Transverse colon (tissue), 4 donors: Measurements from ENCODE around the gene PTPRN2.

Experiments
- CTCF ChIP-seq, 5 experiments: fragments of 200-600 bp in 3 of 5; fragments of 450-650 bp in 2 of 5; sonication (generic) in 3 of 5; IDR thresholded peaks; 1 replicate in 2 of 5; 2 replicates in 3 of 5; pipeline ENCODE4 v1.5.1; 2016 to 2017; ENCODE audit warnings: antibody characterized with exemption in 5 of 5, inconsistent platforms in 3 of 5, mild to moderate bottlenecking in 2 of 5, moderate library complexity in 1 of 5
- EP300 ChIP-seq: sonication (generic); formaldehyde crosslinking; IDR thresholded peaks from one replicate; pipeline ENCODE4 v1.6.1; 2017; ENCODE audit warnings: antibody characterized with exemption, low read depth
- POLR2A ChIP-seq: fragments of 450-650 bp; IDR thresholded peaks from one replicate; pipeline ENCODE4 v1.6.1; 2016; ENCODE audit warnings: antibody characterized with exemption, mild to moderate bottlenecking, moderate library complexity
- POLR2AphosphoS5 ChIP-seq, 3 donors: sonication (generic); formaldehyde crosslinking; IDR thresholded peaks; one replicate each; pipeline ENCODE4 v1.6.1; 2016; ENCODE audit warnings: antibody characterized with exemption in 3 of 3

GRCh38 chr7:158183431-158183830, 404.2 kb downstream of the PTPRN2 start:
- TF ChIP-seq CTCF (IDR thresholded peaks at IDR 0.05) = no peak
- no peak for TF ChIP-seq POLR2AphosphoS5 (IDR thresholded peaks at IDR 0.05)
- TF ChIP-seq POLR2A = no peak
- no peak for TF ChIP-seq EP300
